ENCODE results near the gene TYRO3.

The TYRO3 gene

DNA sequence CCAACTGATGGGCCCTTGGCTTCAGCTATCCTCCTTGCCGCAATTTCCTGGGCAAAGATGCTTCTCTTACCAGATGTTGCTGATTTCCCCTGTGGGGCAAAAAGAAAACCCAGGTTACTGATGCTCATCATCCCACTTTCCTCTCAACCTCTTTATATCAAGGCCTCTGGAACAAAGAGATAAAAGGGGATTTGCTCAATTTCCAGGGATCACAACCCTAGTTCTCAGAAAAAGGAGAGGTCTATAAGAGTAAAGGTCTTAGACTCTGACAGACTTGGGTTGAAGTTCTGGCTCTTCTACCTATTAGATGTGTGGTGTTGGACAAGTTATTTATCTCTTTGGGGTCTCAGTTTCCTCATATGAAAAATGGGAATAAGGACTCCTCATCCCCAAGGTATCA, 23.5 kb upstream of the TYRO3 start:
- no peak overlapping the region for H3K4me3 ChIP-seq (ENCODE audit: low read depth, low read length)
- no peak for DNase-seq (ENCODE audit: low read depth)
- TF ChIP-seq, protein P1, sequence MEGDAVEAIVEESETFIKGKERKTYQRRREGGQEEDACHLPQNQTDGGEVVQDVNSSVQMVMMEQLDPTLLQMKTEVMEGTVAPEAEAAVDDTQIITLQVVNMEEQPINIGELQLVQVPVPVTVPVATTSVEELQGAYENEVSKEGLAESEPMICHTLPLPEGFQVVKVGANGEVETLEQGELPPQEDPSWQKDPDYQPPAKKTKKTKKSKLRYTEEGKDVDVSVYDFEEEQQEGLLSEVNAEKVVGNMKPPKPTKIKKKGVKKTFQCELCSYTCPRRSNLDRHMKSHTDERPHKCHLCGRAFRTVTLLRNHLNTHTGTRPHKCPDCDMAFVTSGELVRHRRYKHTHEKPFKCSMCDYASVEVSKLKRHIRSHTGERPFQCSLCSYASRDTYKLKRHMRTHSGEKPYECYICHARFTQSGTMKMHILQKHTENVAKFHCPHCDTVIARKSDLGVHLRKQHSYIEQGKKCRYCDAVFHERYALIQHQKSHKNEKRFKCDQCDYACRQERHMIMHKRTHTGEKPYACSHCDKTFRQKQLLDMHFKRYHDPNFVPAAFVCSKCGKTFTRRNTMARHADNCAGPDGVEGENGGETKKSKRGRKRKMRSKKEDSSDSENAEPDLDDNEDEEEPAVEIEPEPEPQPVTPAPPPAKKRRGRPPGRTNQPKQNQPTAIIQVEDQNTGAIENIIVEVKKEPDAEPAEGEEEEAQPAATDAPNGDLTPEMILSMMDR (IDR thresholded peaks at IDR 0.05; ENCODE audit: low read depth, low read length, missing control alignments) = no peak
- in situ Hi-C loops (cut with HindIII; ENCODE audit: low sequenced_read_pairs) = no loop called here

DNA sequence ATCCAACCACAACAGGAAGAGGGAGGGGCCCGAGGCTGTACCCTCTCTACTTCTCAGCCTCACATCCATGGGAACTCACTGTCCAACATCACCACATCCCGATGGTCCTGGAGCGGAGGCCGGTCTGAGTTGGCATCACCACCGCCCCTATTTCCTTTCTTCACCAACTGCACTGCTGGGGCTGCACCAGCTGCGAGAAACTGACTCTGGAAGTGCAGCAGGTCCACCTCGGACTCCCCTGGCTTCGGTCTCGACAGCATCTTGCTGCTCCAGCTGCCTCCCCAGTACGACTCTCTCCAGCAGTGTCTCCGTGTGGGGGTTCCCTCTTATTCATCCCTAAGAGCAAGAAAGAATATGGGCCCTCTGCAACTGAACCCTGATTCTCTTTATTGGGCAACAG, 22.1 kb upstream of the TYRO3 start:
- no peak overlapping the region for H3K4me3 ChIP-seq (ENCODE audit: low read depth, low read length)
- no peak for DNase-seq (ENCODE audit: low read depth)
- TF ChIP-seq, protein P1 (IDR thresholded peaks at IDR 0.05; ENCODE audit: low read depth, low read length, missing control alignments) = no peak
- in situ Hi-C loops (cut with HindIII; ENCODE audit: low sequenced_read_pairs) = no loop called here

DNA sequence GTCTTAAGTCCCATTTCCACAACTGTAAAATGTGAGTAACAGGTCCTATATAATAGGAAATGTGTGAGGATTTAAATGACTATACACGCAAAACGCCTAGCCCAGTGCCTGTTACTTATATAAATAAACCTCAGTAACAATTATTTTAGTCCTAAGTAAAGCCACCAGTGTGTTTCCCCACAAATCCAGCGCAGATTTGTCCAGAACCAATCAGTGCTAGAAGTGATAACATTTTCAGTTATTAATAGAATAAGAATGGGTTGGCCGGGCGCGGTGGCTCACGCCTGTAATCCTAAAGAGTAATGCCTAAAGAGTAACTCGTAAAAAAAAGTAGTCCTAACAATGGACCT, 15.5 kb upstream of the TYRO3 start:
- DNase-seq (ENCODE audit: low read depth) = no peak
- TF ChIP-seq, protein P1 (IDR thresholded peaks at IDR 0.05; ENCODE audit: low read depth, low read length, missing control alignments) = no peak
- peak overlapping the region; percentile 98 for H3K4me3 ChIP-seq (ENCODE audit: low read depth, low read length)
- in situ Hi-C loops (cut with HindIII; ENCODE audit: low sequenced_read_pairs) = no loop called here

DNA sequence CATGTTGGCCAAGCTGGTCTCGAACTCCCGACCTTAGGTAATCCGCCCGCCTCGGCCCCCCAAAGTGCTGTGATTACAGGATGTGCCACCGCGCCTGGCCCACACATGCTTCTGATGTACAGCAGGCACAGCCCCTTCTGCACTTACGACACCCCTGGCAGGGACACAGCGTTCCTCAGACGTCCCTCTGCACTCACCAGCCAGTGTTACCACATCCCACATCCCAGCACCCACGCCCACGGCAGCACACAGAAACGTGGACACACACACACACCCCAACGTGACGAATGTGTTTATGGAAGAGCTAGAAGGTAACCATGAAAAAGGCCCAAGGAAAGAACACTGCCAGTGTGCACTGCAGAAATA, 14.4 kb upstream of the TYRO3 start:
- in situ Hi-C loops (cut with HindIII; ENCODE audit: low sequenced_read_pairs) = no loop called here
- no peak for DNase-seq (ENCODE audit: low read depth)
- peak overlapping the region; percentile 98 for H3K4me3 ChIP-seq (ENCODE audit: low read depth, low read length)
- TF ChIP-seq, protein P1 (IDR thresholded peaks at IDR 0.05; ENCODE audit: low read depth, low read length, missing control alignments) = no peak

DNA sequence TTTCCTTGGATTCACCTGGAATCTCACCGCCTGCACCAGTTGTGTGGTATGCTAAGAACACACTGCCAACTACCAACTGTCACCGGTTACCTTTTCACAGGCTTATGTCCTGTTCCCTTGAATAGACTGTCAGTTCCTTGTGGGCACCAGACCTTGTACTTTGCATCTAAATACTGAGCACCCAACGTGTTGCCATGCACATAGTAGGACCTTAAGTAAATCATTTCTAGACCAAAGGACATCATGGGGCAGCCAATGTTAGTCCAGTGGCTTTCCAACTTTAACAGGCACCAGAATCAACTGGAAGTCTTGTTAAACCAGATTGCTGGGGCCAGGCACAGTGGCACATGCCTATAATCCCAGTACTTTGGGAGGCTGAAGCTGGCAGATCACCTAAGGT, 13.8 kb upstream of the TYRO3 start:
- in situ Hi-C loops (cut with HindIII; ENCODE audit: low sequenced_read_pairs) = no loop called here
- no peak for DNase-seq (ENCODE audit: low read depth)
- no peak overlapping the region for H3K4me3 ChIP-seq (ENCODE audit: low read depth, low read length)
- TF ChIP-seq, protein P1 (IDR thresholded peaks at IDR 0.05; ENCODE audit: low read depth, low read length, missing control alignments) = no peak

DNA sequence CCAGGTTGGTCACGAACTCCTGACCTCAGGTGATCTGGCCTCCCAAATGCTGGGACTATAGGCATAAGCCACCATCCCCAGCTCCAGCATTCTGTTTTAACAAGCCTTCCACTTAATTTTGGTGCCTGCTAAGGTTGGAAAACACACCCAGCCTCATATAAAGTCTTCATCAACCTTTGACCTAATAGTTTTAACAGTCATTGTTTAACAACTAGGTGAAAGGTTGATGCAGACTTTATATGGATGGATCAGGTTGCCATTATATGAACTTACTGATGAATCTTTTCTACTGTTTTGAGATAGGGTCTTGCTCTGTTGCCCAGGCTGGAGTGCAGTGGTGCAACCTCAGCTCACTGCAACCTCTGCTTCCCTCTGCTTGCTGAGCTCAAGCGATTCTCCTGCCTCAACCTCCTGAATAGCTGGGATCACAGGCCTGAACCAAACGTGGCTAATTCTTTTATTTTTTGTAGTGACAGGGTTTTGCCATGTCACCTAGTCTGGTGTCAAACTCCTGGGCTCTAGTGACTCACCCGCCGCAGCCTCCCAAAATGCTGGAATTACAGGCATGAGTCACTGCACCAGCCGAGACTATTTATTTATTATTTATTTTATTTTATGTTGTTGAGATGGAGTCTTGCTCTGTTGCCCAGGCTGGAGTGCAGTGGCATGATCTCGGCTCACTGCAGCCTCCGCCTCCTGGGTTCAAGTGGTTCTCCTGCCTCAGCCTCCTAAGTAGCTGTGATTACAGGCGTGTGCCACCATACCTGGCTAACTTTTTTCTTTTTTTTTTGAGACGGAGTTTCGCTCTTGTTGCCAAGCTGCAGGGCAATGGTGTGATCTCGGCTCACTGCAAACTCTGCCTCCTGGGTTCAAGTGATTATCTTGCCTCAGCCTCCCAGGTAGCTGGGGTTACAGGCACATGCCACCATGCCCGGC, 11.9 kb upstream of the TYRO3 start:
- TF ChIP-seq, protein P1 (IDR thresholded peaks at IDR 0.05; ENCODE audit: low read depth, low read length, missing control alignments) = no peak
- in situ Hi-C loops (cut with HindIII; ENCODE audit: low sequenced_read_pairs) = no loop called here
- no peak for DNase-seq (ENCODE audit: low read depth)
- no peak overlapping the region for H3K4me3 ChIP-seq (ENCODE audit: low read depth, low read length)

Measured in astrocyte of the cerebellum (primary cell).